Activated CD8-positive, alpha-beta T cell treated with anti-CD3 and anti-CD28 coated beads for 36 hours (primary cell): ENCODE results near the gene SLC2A10. TPM values are rescaled to one million over a fixed set of nuclear protein-coding genes. Genes with fewer than 3 reads are reported as not detected.
A peak's percentile ranks its signal among the peaks of the same experiment; 100 is the strongest.

Experiments used
- ATAC-seq: fragments of 200-7000 bp; cut with Tn5 transposase; one replicate; pipeline ENCODE4 v1.10.0; 2021; ENCODE audit warnings: mild to moderate bottlenecking, moderate library complexity
- CTCF ChIA-PET: fragments of 350-600 bp; sonication (Branson Sonifier 250); formaldehyde crosslinking; loops from one replicate; lab custom pipeline; 2021; ENCODE audit warnings: antibody characterized with exemption; lab: Charles Lee
- POLR2A ChIA-PET: fragments of 350-600 bp; sonication (Branson Sonifier 250); formaldehyde crosslinking; loops from one replicate; lab custom pipeline; 2021; ENCODE audit warnings: antibody characterized with exemption; lab: Charles Lee
- DNase-seq: peaks from one replicate; pipeline ENCODE4 v3.0.0-alpha.2; 2020
- H3K27ac Mint-ChIP-seq: one replicate; pipeline ENCODE4 v1.8.0; 2021; ENCODE audit warnings: mild to moderate bottlenecking, mixed read lengths
- H3K27me3 Mint-ChIP-seq: one replicate; pipeline ENCODE4 v1.8.0; 2021; ENCODE audit warnings: mixed read lengths
- H3K36me3 Mint-ChIP-seq: one replicate; pipeline ENCODE4 v1.8.0; 2021; ENCODE audit warnings: low read depth, mixed read lengths
- H3K4me1 Mint-ChIP-seq: one replicate; pipeline ENCODE4 v1.8.0; 2021; ENCODE audit warnings: low read depth, mixed read lengths
- H3K4me3 Mint-ChIP-seq: one replicate; pipeline ENCODE4 v1.8.0; 2021; ENCODE audit warnings: mild to moderate bottlenecking, moderate library complexity, mixed read lengths
- H3K9me3 Mint-ChIP-seq: one replicate; pipeline ENCODE4 v1.8.0; 2021; ENCODE audit warnings: mixed read lengths
- intact Hi-C: fragments of 100-400 bp; cut with micrococcal nuclease; formaldehyde crosslinking; loops from one replicate; pipeline ENCODE4 v1.10.0; 2022
- total RNA-seq, 2 experiments: library from RNA; stranded (reverse); gene quantifications; one replicate each; pipeline ENCODE4 v1.2.3, GENCODE V29; 2021
- TF ChIP-seq, protein P1 (sequence below): fragments of 200-600 bp; IDR thresholded peaks from one replicate; pipeline ENCODE4 v1.8.0; 2022; ENCODE audit warnings: antibody characterized with exemption, mild to moderate bottlenecking

SLC2A10 gene
- total RNA-seq, 2 experiments from 2014 or later, result not detected

DNA sequence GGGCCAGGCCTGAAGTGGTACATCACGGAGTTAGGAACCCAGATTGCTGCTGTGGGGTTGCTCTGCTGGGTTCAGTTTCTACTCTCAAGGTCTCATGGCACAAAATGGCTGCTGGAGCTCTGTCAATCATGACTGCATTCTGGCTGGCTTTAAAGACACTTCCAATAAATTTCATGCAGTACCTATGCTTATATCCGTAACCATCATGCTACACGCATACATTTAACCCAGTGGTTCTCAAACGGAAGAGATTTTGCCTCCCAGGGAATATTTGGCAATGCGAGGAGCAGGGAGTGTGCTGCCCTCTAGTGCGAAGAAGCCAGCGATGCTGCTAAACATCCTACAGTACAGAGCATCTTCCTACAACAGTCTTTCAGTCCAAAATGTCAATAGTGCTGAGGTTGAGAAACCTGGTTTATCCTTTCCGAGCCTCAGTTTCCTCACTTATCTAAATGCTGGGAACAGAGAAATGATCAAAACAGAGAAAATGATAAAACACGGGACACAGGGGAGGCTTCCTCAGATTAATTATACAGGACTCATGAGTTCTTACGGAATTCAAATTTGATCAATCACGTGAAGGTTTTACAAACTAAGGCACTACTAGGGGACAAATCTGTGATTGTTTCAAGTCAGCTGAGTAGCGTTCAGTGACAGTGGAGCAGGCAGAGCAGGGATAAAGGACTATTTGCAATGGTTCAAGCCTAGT is 9.6 kb upstream of the SLC2A10 start:
- Mint-ChIP-seq H3K4me1 (no peaks in the 10 kb centered on the region), H3K4me3 (no peak overlapping the region), H3K27ac (no peak overlapping the region), H3K9me3 (no peaks in the 10 kb centered on the region), H3K36me3 (no peaks in the 10 kb centered on the region), H3K27me3 (peaks cover 19% of the 10 kb centered on the region)
- POLR2A ChIA-PET, result no interaction called here
- CTCF ChIA-PET, result interaction anchor here (0.7 to 1.4 kb wide), 3 partner anchors 9 to 20 kb away, joined by 3 to 5 read pairs (median 3); no protein-coding TSS in a partner anchor
- intact Hi-C loops, result no loop called here
- ATAC-seq, result no peak
- DNase-seq, result peak; percentile 35
- TF ChIP-seq, protein P1, sequence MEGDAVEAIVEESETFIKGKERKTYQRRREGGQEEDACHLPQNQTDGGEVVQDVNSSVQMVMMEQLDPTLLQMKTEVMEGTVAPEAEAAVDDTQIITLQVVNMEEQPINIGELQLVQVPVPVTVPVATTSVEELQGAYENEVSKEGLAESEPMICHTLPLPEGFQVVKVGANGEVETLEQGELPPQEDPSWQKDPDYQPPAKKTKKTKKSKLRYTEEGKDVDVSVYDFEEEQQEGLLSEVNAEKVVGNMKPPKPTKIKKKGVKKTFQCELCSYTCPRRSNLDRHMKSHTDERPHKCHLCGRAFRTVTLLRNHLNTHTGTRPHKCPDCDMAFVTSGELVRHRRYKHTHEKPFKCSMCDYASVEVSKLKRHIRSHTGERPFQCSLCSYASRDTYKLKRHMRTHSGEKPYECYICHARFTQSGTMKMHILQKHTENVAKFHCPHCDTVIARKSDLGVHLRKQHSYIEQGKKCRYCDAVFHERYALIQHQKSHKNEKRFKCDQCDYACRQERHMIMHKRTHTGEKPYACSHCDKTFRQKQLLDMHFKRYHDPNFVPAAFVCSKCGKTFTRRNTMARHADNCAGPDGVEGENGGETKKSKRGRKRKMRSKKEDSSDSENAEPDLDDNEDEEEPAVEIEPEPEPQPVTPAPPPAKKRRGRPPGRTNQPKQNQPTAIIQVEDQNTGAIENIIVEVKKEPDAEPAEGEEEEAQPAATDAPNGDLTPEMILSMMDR, result peak; percentile 55

- DNase-seq (no peak), ATAC-seq (no peak)
- intact Hi-C loops, result no loop called here
- TF ChIP-seq, protein P1, result no peak
- CTCF ChIA-PET, result interaction anchor here (1.2 kb wide), 1 partner anchor 20 kb away, joined by 3 read pairs; no protein-coding TSS in a partner anchor
- no peaks in the 10 kb centered on the region for H3K36me3 Mint-ChIP-seq
- no peaks in the 10 kb centered on the region for H3K9me3 Mint-ChIP-seq
- H3K27ac Mint-ChIP-seq, result no peak overlapping the region
- POLR2A ChIA-PET, result interaction anchor here (1.4 kb wide), 1 partner anchor 18 kb away, joined by 3 read pairs; no protein-coding TSS in a partner anchor
- no peaks in the 10 kb centered on the region for H3K4me1 Mint-ChIP-seq
- H3K4me3 Mint-ChIP-seq, result no peak overlapping the region
- H3K27me3 Mint-ChIP-seq, result peaks cover 19% of the 10 kb centered on the region
Measured at GRCh38 chr20:46700481-46700880, 9.0 kb upstream of the SLC2A10 start.

GRCh38 chr20:46701057-46701456 is 8.4 kb upstream of the SLC2A10 start:
- Mint-ChIP-seq H3K27me3 (peaks cover 19% of the 10 kb centered on the region), H3K9me3 (no peaks in the 10 kb centered on the region), H3K36me3 (no peaks in the 10 kb centered on the region), H3K4me3 (no peak overlapping the region), H3K27ac (no peak overlapping the region), H3K4me1 (no peaks in the 10 kb centered on the region)
- intact Hi-C loops, result no loop called here
- POLR2A ChIA-PET, result interaction anchor here (1.4 kb wide), 1 partner anchor 17 kb away, joined by 3 read pairs; no protein-coding TSS in a partner anchor
- TF ChIP-seq, protein P1, result no peak
- CTCF ChIA-PET, result interaction anchor here (1.2 kb wide), 1 partner anchor 21 kb away, joined by 3 read pairs; no protein-coding TSS in a partner anchor
- ATAC-seq, result no peak
- no peak for DNase-seq

GRCh38 chr20:46701556-46701955 is 7.9 kb upstream of the SLC2A10 start:
- intact Hi-C loops, result no loop called here
- ATAC-seq (no peak), DNase-seq (no peak)
- POLR2A ChIA-PET, result interaction anchor here (1.4 kb wide), 1 partner anchor 16 kb away, joined by 3 read pairs; no protein-coding TSS in a partner anchor
- CTCF ChIA-PET, result no interaction called here
- Mint-ChIP-seq H3K27ac (no peak overlapping the region), H3K4me1 (no peaks in the 10 kb centered on the region), H3K9me3 (no peaks in the 10 kb centered on the region), H3K36me3 (no peaks in the 10 kb centered on the region), H3K4me3 (no peak overlapping the region), H3K27me3 (peaks cover 20% of the 10 kb centered on the region)
- TF ChIP-seq, protein P1, result no peak

DNA sequence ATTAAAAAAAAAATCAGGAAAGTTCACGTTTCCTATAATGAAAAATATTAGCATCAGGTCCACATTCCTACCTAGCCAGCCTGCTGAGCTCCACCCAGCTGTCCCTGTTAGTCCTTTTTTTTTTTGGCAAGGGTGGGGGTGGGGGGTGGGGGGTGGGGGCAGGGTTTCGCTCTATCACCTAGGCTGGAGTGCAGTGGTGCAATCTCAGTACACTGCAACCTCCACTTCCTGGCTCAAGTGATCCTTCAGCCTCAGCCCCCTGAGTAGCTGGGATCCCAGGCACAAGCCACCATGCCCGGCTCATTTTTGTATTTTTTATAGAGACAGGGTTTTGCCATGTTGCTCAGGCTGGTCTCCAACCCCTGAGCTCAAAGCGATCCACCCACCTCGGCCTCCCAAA is 7.5 kb upstream of the SLC2A10 start:
- CTCF ChIA-PET, result interaction anchor here (1.6 kb wide), 1 partner anchor 15 kb away, joined by 5 read pairs; no protein-coding TSS in a partner anchor
- H3K9me3 Mint-ChIP-seq, result no peaks in the 10 kb centered on the region
- POLR2A ChIA-PET, result no interaction called here

More for the DNA sequence above, 7.5 kb upstream of the SLC2A10 start:
- Mint-ChIP-seq H3K36me3 (no peaks in the 10 kb centered on the region), H3K4me3 (no peak overlapping the region), H3K4me1 (no peaks in the 10 kb centered on the region), H3K27ac (no peak overlapping the region), H3K27me3 (peaks cover 22% of the 10 kb centered on the region)
- TF ChIP-seq, protein P1, result no peak
- intact Hi-C loops, result no loop called here
- DNase-seq, result no peak
- no peak for ATAC-seq
